Measurements from ENCODE around the gene PLCB1. TPM values are rescaled to one million over a fixed set of nuclear protein-coding genes. Genes with fewer than 3 reads are reported as not detected.

The PLCB1 gene
- total and polyA plus RNA-seq, 7 experiments from 2014 or later, result 0.56 to 17.6 (median 2.3) TPM

DNA sequence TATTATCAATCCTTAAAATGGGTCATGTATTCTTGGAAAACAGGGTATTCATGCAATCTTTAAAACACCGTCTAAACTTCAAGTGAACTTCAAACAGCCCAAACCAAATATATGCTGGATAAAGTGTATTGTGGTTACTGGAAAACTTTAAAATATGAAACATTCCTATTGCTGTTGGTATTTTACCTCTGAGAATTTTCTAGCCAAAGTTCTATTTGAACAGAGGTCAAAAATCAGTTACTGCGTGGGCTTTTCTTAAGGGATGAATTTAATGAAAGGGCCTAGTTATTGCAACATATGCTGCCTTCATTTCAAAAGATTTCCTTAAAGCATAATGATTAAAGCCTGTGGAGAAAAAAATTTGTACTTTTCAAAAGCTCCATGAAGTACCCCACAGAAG lies 436.0 kb downstream of the PLCB1 start:
- Histone ChIP-seq H3K27ac (ENCODE audit: low read depth, low read length) (no peak overlapping the region), H3K9me3 (ENCODE audit: control insufficient read depth in 2 of 3, low read length in 3 of 3) (no peaks in the 10 kb centered on the region), H3K4me1 (ENCODE audit: control insufficient read depth in 2 of 2, insufficient read depth in 2 of 2, low read length in 2 of 2) (no peaks in the 10 kb centered on the region), H3K4me3 (ENCODE audit: low read length) (no peak overlapping the region), H3K36me3 (ENCODE audit: control insufficient read depth in 2 of 3, insufficient read depth in 3 of 3, low read length in 3 of 3) (no peaks in the 10 kb centered on the region), H3K27me3 (ENCODE audit: control insufficient read depth in 2 of 2, insufficient read depth in 2 of 2, low read length in 2 of 2) (no peaks in the 10 kb centered on the region)
- intact Hi-C loops (cut with micrococcal nuclease), result no loop called here
- Mint-ChIP-seq H3K27ac (no peak overlapping the region), H3K4me3 (no peak overlapping the region), H3K4me1 (no peaks in the 10 kb centered on the region), H3K36me3 (peaks cover 0 to 4% (median 0%) of the 10 kb centered on the region in 5 donors), H3K27me3 (no peaks in the 10 kb centered on the region), H3K9me3 (peaks cover 0 to 21% (median 8%) of the 10 kb centered on the region in 11 donors)
- ATAC-seq (no peak), DNase-seq (no peak)
- ChIA-PET POLR2A (no interaction called here), CTCF (interaction anchor here (0.7 kb wide), 1 partner anchor 49 kb away, joined by 4 read pairs; no protein-coding TSS in a partner anchor)

DNA sequence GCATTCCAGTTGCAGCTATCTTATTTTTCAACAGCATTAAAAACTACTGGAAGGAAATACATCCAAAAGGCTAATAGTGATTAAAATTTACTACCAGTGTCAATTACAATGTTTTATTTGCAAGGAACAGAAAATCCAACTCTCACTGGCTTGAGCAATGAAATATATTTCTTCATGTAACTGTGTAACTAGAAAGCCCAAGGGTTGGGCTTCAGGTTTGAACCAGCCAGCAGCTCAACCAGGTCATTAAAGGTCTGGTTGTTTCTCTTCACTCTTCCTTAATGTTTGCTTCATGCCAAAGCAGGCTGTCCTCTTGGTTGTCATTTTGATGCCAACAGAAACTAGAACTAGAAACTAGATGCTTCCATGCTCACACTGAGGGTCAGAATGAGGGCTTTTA lies 437.7 kb downstream of the PLCB1 start:
- no peak overlapping the region for H3K27ac ChIP-seq (ENCODE audit: low read depth, low read length)
- H3K9me3 ChIP-seq (ENCODE audit: control insufficient read depth in 2 of 3, low read length in 3 of 3), result no peaks in the 10 kb centered on the region
- no peaks in the 10 kb centered on the region for H3K36me3 ChIP-seq (ENCODE audit: control insufficient read depth in 2 of 3, insufficient read depth in 3 of 3, low read length in 3 of 3)
- Mint-ChIP-seq H3K4me1 (no peaks in the 10 kb centered on the region), H3K27ac (no peak overlapping the region), H3K36me3 (peaks cover 0 to 4% (median 0%) of the 10 kb centered on the region in 5 donors), H3K4me3 (no peak overlapping the region), H3K27me3 (no peaks in the 10 kb centered on the region), H3K9me3 (peaks cover 0 to 6% (median 3%) of the 10 kb centered on the region in 11 donors)
- intact Hi-C loops (cut with micrococcal nuclease), result no loop called here
- DNase-seq (no peak), ATAC-seq (no peak)
- no peak overlapping the region for H3K4me3 ChIP-seq (ENCODE audit: low read length)
- ChIA-PET POLR2A (no interaction called here), CTCF (no interaction called here)
- H3K4me1 ChIP-seq (ENCODE audit: control insufficient read depth in 2 of 2, insufficient read depth in 2 of 2, low read length in 2 of 2), result no peaks in the 10 kb centered on the region
- H3K27me3 ChIP-seq (ENCODE audit: control insufficient read depth in 2 of 2, insufficient read depth in 2 of 2, low read length in 2 of 2), result no peaks in the 10 kb centered on the region

- Mint-ChIP-seq H3K36me3 (peaks cover 0 to 4% (median 0%) of the 10 kb centered on the region in 5 donors), H3K4me3 (no peak overlapping the region), H3K9me3 (peaks cover 0 to 4% (median 0%) of the 10 kb centered on the region in 11 donors), H3K4me1 (no peaks in the 10 kb centered on the region), H3K27me3 (no peaks in the 10 kb centered on the region), H3K27ac (no peak overlapping the region)
- no peak overlapping the region for H3K27ac ChIP-seq (ENCODE audit: low read depth, low read length)
- DNase-seq (no peak), ATAC-seq (no peak)
- H3K4me1 ChIP-seq (ENCODE audit: control insufficient read depth in 2 of 2, insufficient read depth in 2 of 2, low read length in 2 of 2), result no peaks in the 10 kb centered on the region
- ChIA-PET CTCF (no interaction called here), POLR2A (no interaction called here)
- no peaks in the 10 kb centered on the region for H3K36me3 ChIP-seq (ENCODE audit: control insufficient read depth in 2 of 3, insufficient read depth in 3 of 3, low read length in 3 of 3)
- intact Hi-C loops (cut with micrococcal nuclease), result no loop called here
- H3K9me3 ChIP-seq (ENCODE audit: control insufficient read depth in 2 of 3, low read length in 3 of 3), result no peaks in the 10 kb centered on the region
- no peak overlapping the region for H3K4me3 ChIP-seq (ENCODE audit: low read length)
- H3K27me3 ChIP-seq (ENCODE audit: control insufficient read depth in 2 of 2, insufficient read depth in 2 of 2, low read length in 2 of 2), result no peaks in the 10 kb centered on the region
These were observed 439.5 kb downstream of the PLCB1 start for GRCh38 chr20:8571611-8572010.

DNA sequence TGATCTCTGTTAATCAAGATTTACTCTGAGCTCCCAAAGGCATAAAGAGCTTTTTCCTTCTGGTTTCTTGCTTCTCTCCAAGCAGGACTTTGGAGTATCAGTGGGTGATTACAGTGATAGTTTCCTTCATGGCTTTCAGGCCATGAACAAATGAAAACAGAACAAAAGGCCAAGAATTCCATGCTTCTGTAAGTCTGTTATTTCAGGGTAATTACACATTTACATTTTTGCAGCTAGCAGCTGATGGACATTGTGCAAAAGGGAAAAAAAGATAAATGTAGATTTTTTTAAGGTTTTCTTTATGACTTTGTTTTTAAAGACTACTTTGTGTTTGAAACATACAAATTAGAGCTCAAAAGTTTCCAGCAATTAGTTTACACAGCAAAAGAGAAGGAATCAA lies 441.6 kb downstream of the PLCB1 start:
- H3K9me3 ChIP-seq (ENCODE audit: control insufficient read depth in 2 of 3, low read length in 3 of 3), result no peaks in the 10 kb centered on the region
- Mint-ChIP-seq H3K27me3 (no peaks in the 10 kb centered on the region), H3K4me1 (no peaks in the 10 kb centered on the region), H3K27ac (no peak overlapping the region), H3K36me3 (peaks cover 0 to 4% (median 0%) of the 10 kb centered on the region in 5 donors), H3K4me3 (no peak overlapping the region), H3K9me3 (peaks cover 0 to 4% (median 0%) of the 10 kb centered on the region in 11 donors)
- H3K4me1 ChIP-seq (ENCODE audit: control insufficient read depth in 2 of 2, insufficient read depth in 2 of 2, low read length in 2 of 2), result no peaks in the 10 kb centered on the region
- ATAC-seq (no peak), DNase-seq (no peak)
- no peak overlapping the region for H3K27ac ChIP-seq (ENCODE audit: low read depth, low read length)
- POLR2A ChIA-PET, result no interaction called here
- H3K27me3 ChIP-seq (ENCODE audit: control insufficient read depth in 2 of 2, insufficient read depth in 2 of 2, low read length in 2 of 2), result no peaks in the 10 kb centered on the region
- intact Hi-C loops (cut with micrococcal nuclease), result no loop called here
- H3K4me3 ChIP-seq (ENCODE audit: low read length), result no peak overlapping the region
- H3K36me3 ChIP-seq (ENCODE audit: control insufficient read depth in 2 of 3, insufficient read depth in 3 of 3, low read length in 3 of 3), result no peaks in the 10 kb centered on the region
- CTCF ChIA-PET, result no interaction called here

- no peak overlapping the region for H3K27ac ChIP-seq (ENCODE audit: low read depth, low read length)
- ATAC-seq (no peak), DNase-seq (no peak)
- no peak overlapping the region for H3K4me3 Mint-ChIP-seq
- H3K27me3 ChIP-seq (ENCODE audit: control insufficient read depth in 2 of 2, insufficient read depth in 2 of 2, low read length in 2 of 2), result no peaks in the 10 kb centered on the region
- peaks cover 0 to 5% (median 2%) of the 10 kb centered on the region in 11 donors for H3K9me3 Mint-ChIP-seq
- no peak overlapping the region for H3K4me3 ChIP-seq (ENCODE audit: low read length)
- no peak overlapping the region for H3K27ac Mint-ChIP-seq
- peaks cover 0 to 4% (median 0%) of the 10 kb centered on the region in 5 donors for H3K36me3 Mint-ChIP-seq
- no peaks in the 10 kb centered on the region for H3K4me1 Mint-ChIP-seq
- H3K27me3 Mint-ChIP-seq, result no peaks in the 10 kb centered on the region
- H3K4me1 ChIP-seq (ENCODE audit: control insufficient read depth in 2 of 2, insufficient read depth in 2 of 2, low read length in 2 of 2), result no peaks in the 10 kb centered on the region
- ChIA-PET POLR2A (no interaction called here), CTCF (no interaction called here)
- H3K36me3 ChIP-seq (ENCODE audit: control insufficient read depth in 2 of 3, insufficient read depth in 3 of 3, low read length in 3 of 3), result no peaks in the 10 kb centered on the region
- no peaks in the 10 kb centered on the region for H3K9me3 ChIP-seq (ENCODE audit: control insufficient read depth in 2 of 3, low read length in 3 of 3)
- intact Hi-C loops (cut with micrococcal nuclease), result no loop called here
These were observed 443.0 kb downstream of the PLCB1 start for GRCh38 chr20:8575114-8575513.

- no peaks in the 10 kb centered on the region for H3K27me3 Mint-ChIP-seq
- no peaks in the 10 kb centered on the region for H3K9me3 ChIP-seq (ENCODE audit: control insufficient read depth in 2 of 3, low read length in 3 of 3)
- H3K4me3 Mint-ChIP-seq, result no peak overlapping the region
- no peaks in the 10 kb centered on the region for H3K36me3 ChIP-seq (ENCODE audit: control insufficient read depth in 2 of 3, insufficient read depth in 3 of 3, low read length in 3 of 3)
- peaks cover 0 to 4% (median 0%) of the 10 kb centered on the region in 11 donors for H3K9me3 Mint-ChIP-seq
- intact Hi-C loops (cut with micrococcal nuclease), result no loop called here
- no peak overlapping the region for H3K27ac ChIP-seq (ENCODE audit: low read depth, low read length)
- H3K4me1 Mint-ChIP-seq, result no peaks in the 10 kb centered on the region
- ChIA-PET POLR2A (no interaction called here), CTCF (no interaction called here)
- no peaks in the 10 kb centered on the region for H3K4me1 ChIP-seq (ENCODE audit: control insufficient read depth in 2 of 2, insufficient read depth in 2 of 2, low read length in 2 of 2)
- no peaks in the 10 kb centered on the region for H3K36me3 Mint-ChIP-seq
- DNase-seq (no peak), ATAC-seq (no peak)
- H3K27me3 ChIP-seq (ENCODE audit: control insufficient read depth in 2 of 2, insufficient read depth in 2 of 2, low read length in 2 of 2), result no peaks in the 10 kb centered on the region
- H3K4me3 ChIP-seq (ENCODE audit: low read length), result no peak overlapping the region
- H3K27ac Mint-ChIP-seq, result no peak overlapping the region
These were observed 446.2 kb downstream of the PLCB1 start for GRCh38 chr20:8578161-8578865.

- no peak overlapping the region for H3K4me3 Mint-ChIP-seq
- DNase-seq (no peak), ATAC-seq (no peak)
- Histone ChIP-seq H3K4me3 (ENCODE audit: low read length) (no peak overlapping the region), H3K9me3 (ENCODE audit: control insufficient read depth in 2 of 3, low read length in 3 of 3) (no peaks in the 10 kb centered on the region), H3K27me3 (ENCODE audit: control insufficient read depth in 2 of 2, insufficient read depth in 2 of 2, low read length in 2 of 2) (no peaks in the 10 kb centered on the region), H3K36me3 (ENCODE audit: control insufficient read depth in 2 of 3, insufficient read depth in 3 of 3, low read length in 3 of 3) (no peaks in the 10 kb centered on the region), H3K4me1 (ENCODE audit: control insufficient read depth in 2 of 2, insufficient read depth in 2 of 2, low read length in 2 of 2) (no peaks in the 10 kb centered on the region), H3K27ac (ENCODE audit: low read depth, low read length) (no peak overlapping the region)
- POLR2A ChIA-PET, result no interaction called here
- H3K27me3 Mint-ChIP-seq, result no peaks in the 10 kb centered on the region
- intact Hi-C loops (cut with micrococcal nuclease), result no loop called here
- peaks cover 0 to 4% (median 0%) of the 10 kb centered on the region in 11 donors for H3K9me3 Mint-ChIP-seq
- H3K36me3 Mint-ChIP-seq, result no peaks in the 10 kb centered on the region
- H3K4me1 Mint-ChIP-seq, result no peaks in the 10 kb centered on the region
- no peak overlapping the region for H3K27ac Mint-ChIP-seq
- CTCF ChIA-PET, result no interaction called here
These were observed 447.0 kb downstream of the PLCB1 start for GRCh38 chr20:8579035-8579434.
